UCSD-AML1 (cell line): ENCODE measurements around the gene F13A1.

Source experiments
- DNase-seq: peaks from one replicate; lab custom pipeline; 2025; ENCODE audit not compliant: unreplicated experiment; lab: John Stamatoyannopoulos, UW

Gene F13A1

GRCh38 chr6:6244624-6245023, 75.8 kb downstream of the F13A1 start:
- DNase-seq, result no peak

- DNase-seq, result no peak
These were observed 76.6 kb downstream of the F13A1 start for GRCh38 chr6:6243846-6244245.

GRCh38 chr6:6239598-6240581, 80.6 kb downstream of the F13A1 start:
- no peak for DNase-seq

GRCh38 chr6:6236730-6237469, 83.6 kb downstream of the F13A1 start:
- DNase-seq, result no peak

- DNase-seq, result no peak
These were observed 84.7 kb downstream of the F13A1 start for GRCh38 chr6:6235786-6236185.

GRCh38 chr6:6234963-6235362, 85.5 kb downstream of the F13A1 start:
- DNase-seq, result no peak

- no peak for DNase-seq
These were observed 90.2 kb downstream of the F13A1 start for GRCh38 chr6:6230286-6230685.

- no peak for DNase-seq
These were observed 92.6 kb downstream of the F13A1 start for GRCh38 chr6:6227896-6228295.

GRCh38 chr6:6225885-6226529, 94.5 kb downstream of the F13A1 start:
- DNase-seq, result no peak

- no peak for DNase-seq
These were observed 95.5 kb downstream of the F13A1 start for GRCh38 chr6:6224933-6225486.

- DNase-seq, result peak; percentile 14
These were observed 98.5 kb downstream of the F13A1 start for GRCh38 chr6:6221787-6222535.

- DNase-seq, result no peak
These were observed 99.7 kb downstream of the F13A1 start for GRCh38 chr6:6220718-6221117.

- DNase-seq, result no peak
These were observed 100.7 kb downstream of the F13A1 start for GRCh38 chr6:6219716-6220115.

- DNase-seq, result no peak
These were observed 101.7 kb downstream of the F13A1 start for GRCh38 chr6:6218759-6219085.

GRCh38 chr6:6217855-6218758, 102.4 kb downstream of the F13A1 start:
- no peak for DNase-seq

GRCh38 chr6:6210994-6211393, 109.5 kb downstream of the F13A1 start:
- no peak for DNase-seq

GRCh38 chr6:6202886-6203285, 117.6 kb downstream of the F13A1 start:
- no peak for DNase-seq

GRCh38 chr6:6201200-6201599, 119.3 kb downstream of the F13A1 start:
- no peak for DNase-seq

- no peak for DNase-seq
These were observed 120.8 kb downstream of the F13A1 start for GRCh38 chr6:6199678-6200077.

GRCh38 chr6:6196762-6197161, 123.7 kb downstream of the F13A1 start:
- DNase-seq, result no peak
